GM12878 (cell line): ENCODE results near the gene ZNF385A. TPM values are rescaled to one million over a fixed set of nuclear protein-coding genes. Genes with fewer than 3 reads are reported as not detected.

Experiments
- ATAC-seq: fragments of 200-7000 bp; cut with Tn5 transposase; 3 replicates; pipeline ENCODE4 v1.9.1; 2020; ENCODE audit warnings: mild to moderate bottlenecking, moderate library complexity
- BruUV-seq: library from RNA; stranded (reverse); fragments of 400-500 nt; replicated peaks from 2 replicates; lab custom pipeline; 2021; lab: Mats Ljungman, UMichigan
- CTCF ChIA-PET: fragments of 300-600 bp; sonication (Branson Sonifier 250); formaldehyde crosslinking; extraction: SDS; loops from one replicate; lab custom pipeline; 2021; ENCODE audit warnings: inconsistent platforms; lab: Yijun Ruan, JAX
- POLR2A ChIA-PET: fragments of 350-600 bp; formaldehyde crosslinking; extraction: SDS; loops from one replicate; lab custom pipeline; 2021; ENCODE audit warnings: inconsistent platforms; lab: Charles Lee
- RAD21 ChIA-PET: fragments of 300-600 bp; sonication (Branson Sonifier 250); formaldehyde crosslinking; loops from one replicate; lab custom pipeline; 2023; ENCODE audit warnings: antibody characterized with exemption; ENCODE audit not compliant: unreplicated experiment; lab: Charles Lee
- SMC1A ChIA-PET: fragments of 300-600 bp; sonication (Branson Sonifier 250); formaldehyde crosslinking; loops from one replicate; lab custom pipeline; 2023; ENCODE audit not compliant: unreplicated experiment, uncharacterized antibody; lab: Charles Lee
- DNase-seq: peaks from one replicate; pipeline ENCODE4 v3.0.0-alpha.2; 2011; ENCODE audit warnings: low read depth, low spot score
- FAIRE-seq: peaks from 3 replicates; lab custom pipeline; 2011; peaks lifted over from hg19 to GRCh38; lab: Jason Lieb, UNC
- H2AFZ ChIP-seq: 2 replicates; pipeline ENCODE4 v1.6.0; 2011; ENCODE audit warnings: low read depth, low read length, control low read depth; ENCODE audit not compliant: control insufficient read depth
- H3K27ac ChIP-seq: 2 replicates; pipeline ENCODE4 v1.5.1; 2011; ENCODE audit warnings: control low read depth; ENCODE audit not compliant: control insufficient read depth, insufficient read depth
- H3K27me3 ChIP-seq, 2 experiments: replicated peaks in 1 of 2; 2 replicates each; pipeline versions ENCODE4 v1.6.0 to v1.6.1; 2011; ENCODE audit warnings: low read length in 1 of 2; ENCODE audit not compliant: control insufficient read depth in 2 of 2, insufficient read depth in 2 of 2
- H3K36me3 ChIP-seq, 2 experiments: 2 replicates each; pipeline ENCODE4 v1.5.1; 2011; ENCODE audit warnings: low read length in 1 of 2; ENCODE audit not compliant: control insufficient read depth in 2 of 2, insufficient read depth in 2 of 2
- H3K4me1 ChIP-seq: 2 replicates; pipeline ENCODE4 v1.6.1; 2011; ENCODE audit warnings: mild to moderate bottlenecking, low read length, moderate library complexity, mixed read lengths; ENCODE audit not compliant: control insufficient read depth, insufficient read depth
- H3K4me2 ChIP-seq: 2 replicates; pipeline ENCODE4 v1.6.0; 2011; ENCODE audit warnings: control low read depth; ENCODE audit not compliant: control insufficient read depth, insufficient read depth
- H3K4me3 ChIP-seq: fragments of 200-600 bp; sonication (generic); 2 replicates; pipeline ENCODE4 v1.5.1; 2016
- H3K79me2 ChIP-seq: 2 replicates; pipeline ENCODE4 v1.6.0; 2011; ENCODE audit warnings: low read length; ENCODE audit not compliant: control insufficient read depth, insufficient read depth
- H3K9ac ChIP-seq: 2 replicates; pipeline ENCODE4 v1.8.0; 2011; ENCODE audit warnings: low read length, control low read depth, mixed read lengths; ENCODE audit not compliant: control insufficient read depth, insufficient read depth
- H3K9me3 ChIP-seq: replicated peaks from 3 replicates; pipeline ENCODE4 v1.5.1; 2011; ENCODE audit warnings: mild to moderate bottlenecking, low read length; ENCODE audit not compliant: control insufficient read depth, insufficient read depth
- H4K20me1 ChIP-seq: 2 replicates; pipeline ENCODE4 v1.6.0; 2011; ENCODE audit not compliant: control insufficient read depth, insufficient read depth
- CBX5 ChIP-seq: sonication (generic); IDR thresholded peaks from 2 replicates; pipeline ENCODE4 v1.6.1; 2016; ENCODE audit warnings: low read depth, moderate library complexity, mild to moderate bottlenecking, inconsistent platforms
- IKZF2 ChIP-seq, 2 experiments: fragments of 450-650 bp; IDR thresholded peaks; 2 replicates each; pipeline ENCODE4 v1.6.1; 2017; ENCODE audit warnings: mild to moderate bottlenecking in 2 of 2, moderate library complexity in 2 of 2
- IRF5 ChIP-seq: fragments of 450-650 bp; IDR thresholded peaks from 2 replicates; pipeline ENCODE4 v1.6.1; 2017; ENCODE audit warnings: borderline replicate concordance
- MTA3 ChIP-seq: IDR thresholded peaks from 2 replicates; pipeline ENCODE4 v1.6.1; 2012; ENCODE audit warnings: low read length, inconsistent platforms, borderline replicate concordance
- NKRF ChIP-seq: fragments of 450-650 bp; conservative IDR thresholded peaks from 2 replicates; pipeline ENCODE4 v1.6.1; 2017; ENCODE audit warnings: mild to moderate bottlenecking, moderate library complexity
- POU2F2 ChIP-seq: IDR thresholded peaks from 3 replicates; pipeline ENCODE4 v1.6.1; 2011; ENCODE audit warnings: low read depth, mild to moderate bottlenecking, low read length, borderline replicate concordance
- SKIL ChIP-seq: fragments of 450-650 bp; IDR thresholded peaks from 2 replicates; pipeline ENCODE4 v1.6.1; 2017; ENCODE audit warnings: mild to moderate bottlenecking, low read depth, inconsistent platforms; ENCODE audit not compliant: poor library complexity, severe bottlenecking
- SMARCA5 ChIP-seq: fragments of 450-650 bp; IDR thresholded peaks from 2 replicates; pipeline ENCODE4 v1.6.1; 2017; ENCODE audit warnings: mild to moderate bottlenecking
- TBL1XR1 ChIP-seq: IDR thresholded peaks from 2 replicates; pipeline ENCODE4 v1.6.1; 2012; ENCODE audit warnings: low read depth, low read length, improper control_type of control experiment
- ZNF207 ChIP-seq: fragments of 450-650 bp; IDR thresholded peaks from 2 replicates; pipeline ENCODE4 v1.6.1; 2014; ENCODE audit warnings: antibody characterized with exemption, mild to moderate bottlenecking, borderline replicate concordance
- ZNF622 ChIP-seq: fragments of 450-650 bp; IDR thresholded peaks from 2 replicates; pipeline ENCODE4 v1.6.1; 2017; ENCODE audit warnings: mild to moderate bottlenecking, inconsistent platforms
- WGBS: methylation state at CpG from one replicate; pipeline ENCODE4 v1.1.6; 2016; ENCODE audit warnings: low lambda C conversion rate; ENCODE audit not compliant: insufficient replicate concordance, insufficient coverage; ENCODE audit errors: missing lambda C conversion rate; 5-methylcytosine and 5-hydroxymethylcytosine counted together
- in situ Hi-C: fragments of 300-500 bp; cut with MboI; formaldehyde crosslinking; loops from 9 replicates; pipeline ENCODE4 v1.14.3; 2018; ENCODE audit warnings: mixed read lengths
- intact Hi-C: fragments of 100-400 bp; cut with micrococcal nuclease; formaldehyde crosslinking; loops from one replicate; pipeline ENCODE4 v1.14.2; 2022; ENCODE audit not compliant: unreplicated experiment
- polyA plus RNA-seq, 11 experiments: library from polyadenylated mRNA; depleted of rRNA in 4 of 11; unstranded in 6 of 11; stranded (reverse) in 5 of 11; fragments of >200 nt; fragmentation: Nextera tagmentation in 4 of 11; fragmentation: Illumina TruSeq in 1 of 11; extraction: Ambion mirVana in 4 of 11; extraction: Trizol in 1 of 11; gene quantifications; 1 replicate in 1 of 11; 2 replicates in 10 of 11; pipeline versions ENCODE4 v1.2.1 to v1.2.3, GENCODE V29; 2011 to 2016; ENCODE audit warnings: inconsistent platforms in 2 of 11, missing spikeins in 2 of 11, low read depth in 1 of 11
- total RNA-seq, 4 experiments: library from RNA; depleted of rRNA in 3 of 4; stranded (reverse); fragments of >200 nt in 3 of 4; fragmentation: Illumina TruSeq in 1 of 4; extraction: Trizol in 1 of 4; gene quantifications; 2 replicates each; pipeline versions ENCODE4 v1.2.1 to v1.2.3, GENCODE V29; 2013 to 2021

Gene ZNF385A
- total and polyA plus RNA-seq, 10 of the 15 experiments (the other 5 are each of a cell fraction or from before 2014, with no cell fraction given): 0.26 to 26.1 (median 4.9) TPM

- no peaks in the 10 kb centered on the region for H3K9me3 ChIP-seq
- 39% methylated on average over 7 of the region's 10 CpGs for whole genome bisulfite sequencing
- FAIRE-seq: no peak
- no peak overlapping the region for H3K4me3 ChIP-seq
- POLR2A ChIA-PET: interaction anchor here (0.6 kb wide), 1 partner anchor 100 kb away, joined by 3 read pairs; no protein-coding TSS in a partner anchor
- no peak for ATAC-seq
- H3K27me3 ChIP-seq: no peaks in the 10 kb centered on the region; a peak in 1 of 4 replicates
- no TSS peak for BruUV-seq
- CTCF ChIA-PET: interaction anchor here (0.5 to 12.3 kb wide), 4 partner anchors 9 to 1896 kb away, joined by 3 to 1071 read pairs (median 129); partner anchors contain the start of gene ITGA5
- SMC1A ChIA-PET: interaction anchor here (1.0 to 12.3 kb wide), 2 partner anchors 10 to 33 kb away, joined by 3 to 469 read pairs; no protein-coding TSS in a partner anchor
- no peaks in the 10 kb centered on the region for H3K79me2 ChIP-seq
- H4K20me1 ChIP-seq: no peaks in the 10 kb centered on the region
- H3K4me1 ChIP-seq: no peaks in the 10 kb centered on the region
- in situ Hi-C loops (no loop called here), intact Hi-C loops (no loop called here)
- RAD21 ChIA-PET: no interaction called here
- H3K27ac ChIP-seq: no peak overlapping the region
- no peaks in the 10 kb centered on the region for H3K36me3 ChIP-seq
- TF ChIP-seq IRF5: no peak
- no peak for TF ChIP-seq IKZF2 (IDR thresholded peaks at IDR 0.05)
- no peak for TF ChIP-seq CBX5
- TF ChIP-seq NKRF: no peak
- TF ChIP-seq ZNF207: no peak
- TF ChIP-seq SMARCA5: no peak
- TF ChIP-seq ZNF622: no peak
- TF ChIP-seq MTA3: no peak
- TF ChIP-seq TBL1XR1: no peak
- TF ChIP-seq POU2F2: no peak
- no peak for TF ChIP-seq SKIL
- no peak overlapping the region for H3K4me2 ChIP-seq
- DNase-seq: no peak
- H2AFZ ChIP-seq: no peak overlapping the region
- no peak overlapping the region for H3K9ac ChIP-seq
Observed at GRCh38 chr12:54405106-54405505, 20.6 kb upstream of the ZNF385A start.
